OCI-M1 (cell line): ENCODE measurements around the gene ADAMTS15.

Experiments used
- DNase-seq: peaks from one replicate; lab custom pipeline; 2025; lab: John Stamatoyannopoulos, UW

The ADAMTS15 gene

GRCh38 chr11:130418210-130418609 lies 30.2 kb upstream of the ADAMTS15 start:
- no peak for DNase-seq

- no peak for DNase-seq
Measured at GRCh38 chr11:130418756-130419155, 29.7 kb upstream of the ADAMTS15 start.

DNA sequence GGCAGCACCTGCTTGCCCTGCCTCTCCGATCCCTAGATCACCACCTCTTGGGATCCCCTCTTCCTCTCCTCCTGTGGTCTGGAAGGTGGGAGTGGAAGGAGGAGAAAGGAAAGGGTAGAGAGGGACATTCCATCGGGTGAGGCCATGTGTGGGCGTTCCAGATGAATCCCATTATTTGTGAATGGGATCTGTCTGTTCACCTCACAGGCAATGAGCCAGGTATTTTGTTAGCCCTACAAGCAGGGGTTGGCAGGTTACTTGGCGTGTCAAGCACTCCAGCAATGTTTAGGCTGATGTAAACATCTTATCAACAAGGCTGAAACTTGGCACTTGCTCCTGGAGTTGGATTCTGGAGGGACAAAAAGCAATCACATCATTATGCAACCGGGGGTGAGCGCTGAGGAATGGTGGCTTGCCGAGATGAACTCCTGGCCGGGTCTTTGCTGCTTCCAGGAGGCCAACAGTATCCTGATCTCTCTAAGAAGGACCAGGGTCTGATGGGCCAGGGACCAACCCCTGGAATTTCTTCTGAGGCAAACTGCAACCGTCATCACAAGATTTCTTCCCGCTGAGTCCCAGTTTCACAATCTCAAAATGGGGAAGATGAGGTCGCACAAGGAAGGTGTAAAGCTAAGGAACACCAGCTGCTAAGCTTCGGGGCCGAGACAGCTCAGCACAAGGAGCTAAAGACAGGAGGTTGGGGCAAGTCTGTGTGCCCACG lies 27.8 kb upstream of the ADAMTS15 start:
- DNase-seq: no peak

GRCh38 chr11:130421199-130421585 lies 27.3 kb upstream of the ADAMTS15 start:
- no peak for DNase-seq

- no peak for DNase-seq
Measured at GRCh38 chr11:130421697-130422096, 26.7 kb upstream of the ADAMTS15 start.

- no peak for DNase-seq
Measured at GRCh38 chr11:130422251-130422995, 26.0 kb upstream of the ADAMTS15 start.

GRCh38 chr11:130423541-130424142 lies 24.8 kb upstream of the ADAMTS15 start:
- no peak for DNase-seq

GRCh38 chr11:130424613-130425140 lies 23.8 kb upstream of the ADAMTS15 start:
- DNase-seq: no peak

DNA sequence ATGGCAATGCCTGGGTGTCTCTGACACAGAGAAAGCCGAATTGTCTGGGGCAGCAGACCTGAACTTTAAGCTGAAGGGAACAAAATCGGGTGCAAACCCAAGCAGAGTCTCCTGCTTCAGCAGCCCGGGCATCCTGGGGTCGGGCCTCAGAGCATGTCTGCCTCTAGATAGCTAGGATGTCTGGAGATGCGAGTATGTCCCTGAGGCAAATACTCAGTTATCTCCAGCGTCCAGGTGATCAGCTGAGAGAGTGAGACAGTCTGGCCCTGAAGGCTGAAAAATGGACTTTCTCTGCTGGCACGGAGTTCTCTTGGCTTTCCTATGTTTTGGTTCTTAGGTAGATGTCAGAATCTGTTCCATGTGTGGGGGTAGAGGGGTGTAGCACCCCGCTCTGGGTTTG lies 23.3 kb upstream of the ADAMTS15 start:
- no peak for DNase-seq

DNA sequence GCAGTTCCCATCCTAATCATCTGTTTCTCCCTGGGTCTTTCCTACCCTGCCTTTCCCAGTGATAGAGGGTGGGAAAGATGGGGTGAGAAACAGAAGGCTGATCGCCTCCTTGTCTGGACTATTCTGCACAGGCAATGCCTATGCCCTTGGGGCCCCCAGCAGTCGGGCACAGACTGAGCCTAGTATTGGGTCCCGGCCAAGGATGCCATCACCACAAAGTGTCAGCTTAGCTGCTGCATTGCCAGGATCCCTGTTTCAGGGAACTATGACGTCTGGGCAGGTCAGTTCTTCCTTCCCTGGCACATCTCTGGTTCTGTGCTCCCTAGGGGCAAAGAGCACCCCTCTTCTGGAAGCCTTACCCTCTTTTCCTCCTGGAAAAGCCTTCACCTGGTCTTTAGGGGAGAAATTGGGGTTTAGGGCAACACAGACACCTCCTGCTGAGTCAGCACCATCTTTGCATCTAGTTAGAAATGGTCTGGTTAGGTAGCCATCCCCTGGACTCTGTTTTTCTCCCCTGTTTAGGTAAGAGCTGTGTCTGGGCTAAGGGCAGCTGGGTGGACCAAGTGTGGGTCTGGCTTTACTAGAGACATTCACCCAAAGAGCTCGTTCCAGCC lies 22.1 kb upstream of the ADAMTS15 start:
- no peak for DNase-seq

- DNase-seq: no peak
Measured at GRCh38 chr11:130426837-130427341, 21.6 kb upstream of the ADAMTS15 start.

GRCh38 chr11:130427581-130428315 lies 20.7 kb upstream of the ADAMTS15 start:
- no peak for DNase-seq

GRCh38 chr11:130428316-130429119 lies 19.9 kb upstream of the ADAMTS15 start, which contains the start of gene ADAMTS8:
Gene ADAMTS8, minus strand, starts transcription at chr11:130428609. Its CDS starts 323 bp downstream, at chr11:130428286.
- DNase-seq: no peak

DNA sequence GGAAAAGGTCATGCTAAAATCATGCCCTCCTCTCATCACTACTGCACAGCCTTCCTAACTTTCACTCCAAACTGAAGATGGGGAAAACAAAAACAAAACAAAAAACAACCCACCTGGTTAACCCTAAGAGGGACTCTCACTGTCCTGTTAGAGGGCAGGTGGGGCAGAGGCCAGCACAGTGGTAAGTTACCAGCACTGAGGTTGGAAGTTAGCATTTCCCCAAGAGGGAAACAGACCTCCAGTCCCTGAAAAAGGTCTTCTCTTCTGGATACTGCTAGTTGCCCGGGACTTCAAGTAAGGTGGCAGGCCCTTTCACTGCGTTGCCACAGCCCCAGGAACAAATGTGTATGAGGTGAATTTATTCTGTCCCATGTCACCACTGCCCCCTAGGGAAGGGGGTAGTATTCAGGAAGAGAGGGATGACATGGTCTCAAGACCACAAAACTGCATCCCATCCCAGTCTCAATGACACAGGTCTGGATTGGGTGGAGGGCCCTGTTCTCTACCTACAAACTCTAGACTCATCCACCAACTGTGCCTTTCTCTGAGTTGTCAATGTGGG lies 19.2 kb upstream of the ADAMTS15 start:
- no peak for DNase-seq

DNA sequence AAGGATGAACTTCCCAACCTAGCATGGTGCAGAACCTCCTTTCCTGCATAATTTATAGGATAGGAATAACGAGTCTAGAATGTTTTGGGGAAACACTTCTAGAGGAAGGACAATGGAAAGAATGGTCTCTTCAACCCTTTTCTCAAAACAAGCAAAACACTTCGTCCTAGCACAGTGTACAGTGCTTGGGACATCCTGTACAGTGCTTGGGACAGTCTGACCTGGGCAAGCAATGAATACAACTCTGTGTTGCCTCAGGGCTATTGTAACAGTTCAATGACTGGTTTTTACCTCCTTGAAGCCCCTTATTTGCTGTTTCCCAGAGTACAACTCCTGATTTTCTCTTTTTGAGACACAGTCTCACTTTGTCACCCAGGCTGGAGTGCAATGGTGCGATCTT lies 18.5 kb upstream of the ADAMTS15 start:
- DNase-seq: no peak

GRCh38 chr11:130431331-130431773 lies 17.1 kb upstream of the ADAMTS15 start:
- DNase-seq: peak; percentile 89

- no peak for DNase-seq
Measured at GRCh38 chr11:130431801-130432200, 16.6 kb upstream of the ADAMTS15 start.

- DNase-seq: no peak
Measured at GRCh38 chr11:130433357-130433756, 15.1 kb upstream of the ADAMTS15 start.

DNA sequence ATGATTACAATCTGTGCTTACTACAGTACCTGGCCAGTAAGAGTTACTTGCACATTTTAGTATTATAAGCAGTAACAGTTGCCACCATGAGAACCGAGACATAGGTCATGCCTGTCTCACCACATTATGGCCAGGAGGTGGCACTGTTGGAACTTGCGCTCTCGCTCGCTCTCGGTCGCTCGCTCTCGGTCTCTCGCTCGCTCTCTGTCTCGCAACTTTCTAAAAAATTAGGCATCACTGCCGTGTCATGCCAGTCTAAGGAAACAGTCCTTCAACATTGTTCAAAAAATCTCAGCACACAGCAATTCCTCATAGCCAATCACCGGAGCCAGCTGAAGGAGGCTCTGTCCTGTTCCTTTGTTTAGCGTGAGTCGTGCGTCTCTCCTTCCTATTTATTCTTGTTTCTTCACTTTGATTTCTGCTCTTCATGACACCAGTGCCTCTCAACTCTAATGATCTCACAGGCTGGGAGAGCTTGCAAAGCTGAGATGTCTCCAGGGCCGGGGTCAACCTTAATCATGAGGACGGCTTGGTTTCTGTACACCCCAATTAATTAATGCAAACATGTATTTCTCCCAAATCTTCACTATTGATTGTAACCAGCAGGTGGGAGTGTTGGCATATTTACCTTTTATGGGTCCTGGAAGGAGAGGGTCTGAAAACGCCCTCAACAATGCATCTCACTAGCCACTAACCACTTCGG lies 13.8 kb upstream of the ADAMTS15 start:
- peak; percentile 93 for DNase-seq

DNA sequence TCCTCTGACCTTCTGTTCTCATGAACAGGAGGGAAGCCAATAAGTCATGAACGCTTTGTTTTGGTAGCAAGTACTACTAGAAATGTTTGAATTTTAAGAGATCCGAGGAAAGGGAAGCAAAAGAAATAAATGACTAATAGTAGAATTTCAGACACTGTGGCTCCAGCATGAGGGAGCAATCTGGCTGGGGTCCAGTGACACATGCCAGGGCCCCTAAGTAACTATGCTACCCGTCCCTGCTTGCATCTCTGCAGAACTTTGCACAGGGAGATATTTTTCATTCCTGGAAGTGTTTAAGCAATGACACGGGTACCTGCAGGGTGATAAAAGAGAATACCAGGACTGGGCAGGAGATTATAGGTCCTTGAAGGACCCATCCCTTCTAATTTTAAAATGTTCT lies 12.8 kb upstream of the ADAMTS15 start:
- no peak for DNase-seq
